GM18873 (cell line): ENCODE data around the gene LCE2C.

ENCODE experiments used
- ATAC-seq: cut with Tn5 transposase; IDR thresholded peaks from one replicate; pipeline ENCODE4 v1.9.1; 2021; ENCODE audit warnings: mild to moderate bottlenecking, moderate library complexity, moderate number of reproducible peaks; ENCODE audit not compliant: unreplicated experiment, low FRiP score

LCE2C gene

GRCh38 chr1:152718238-152718637 lies 43.2 kb downstream of the LCE2C start:
- no peak for ATAC-seq

- ATAC-seq: no peak
Measured at GRCh38 chr1:152725261-152725660, 50.2 kb downstream of the LCE2C start.
